Measurements from ENCODE around the gene NRDE2.
"Not testable (repeated sequence)": the region's sequence is repeated elsewhere in the genome, so short reads cannot be mapped to it uniquely, and the experiment has no call there.

NRDE2 gene

GRCh38 chr14:90268420-90268819 is 63.3 kb downstream of the NRDE2 start:
- no peak for DNase-seq

DNA sequence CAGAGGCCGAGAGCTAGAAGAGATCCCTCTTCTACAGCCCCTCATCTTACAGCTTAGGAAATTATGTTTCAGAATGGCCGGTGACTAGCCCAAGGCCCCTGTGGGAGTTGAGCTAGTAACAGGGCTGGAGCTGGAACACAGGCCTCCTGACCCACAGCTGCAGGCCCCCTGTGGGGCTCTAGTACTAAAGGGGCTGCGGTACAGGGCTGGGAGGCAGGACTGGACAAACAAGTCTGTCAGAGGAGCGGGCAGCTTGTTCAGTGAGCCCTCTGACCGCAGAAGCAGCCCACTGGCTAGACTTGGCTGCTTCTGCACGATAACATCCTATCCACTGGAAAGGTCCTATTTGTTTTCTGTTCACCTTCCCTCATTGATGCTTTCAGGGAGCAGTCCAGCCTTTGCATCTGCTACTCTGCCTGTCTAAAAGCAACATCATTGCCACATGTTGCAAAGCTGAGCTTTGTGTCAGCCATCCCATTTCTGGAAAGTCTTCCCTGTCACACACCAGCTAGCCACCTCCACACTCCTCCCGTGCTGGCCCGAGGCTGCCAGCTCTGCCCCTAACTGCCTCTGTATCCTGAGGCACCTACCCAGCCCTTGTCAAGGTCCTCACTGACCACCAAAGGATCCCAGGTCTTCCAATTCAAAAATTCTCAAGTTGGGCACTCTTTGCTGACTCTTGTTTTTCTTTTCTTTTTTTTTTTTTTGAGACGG is 65.1 kb downstream of the NRDE2 start:
- DNase-seq, result no peak

GRCh38 chr14:90263748-90264449 is 67.8 kb downstream of the NRDE2 start:
- no peak for DNase-seq

DNA sequence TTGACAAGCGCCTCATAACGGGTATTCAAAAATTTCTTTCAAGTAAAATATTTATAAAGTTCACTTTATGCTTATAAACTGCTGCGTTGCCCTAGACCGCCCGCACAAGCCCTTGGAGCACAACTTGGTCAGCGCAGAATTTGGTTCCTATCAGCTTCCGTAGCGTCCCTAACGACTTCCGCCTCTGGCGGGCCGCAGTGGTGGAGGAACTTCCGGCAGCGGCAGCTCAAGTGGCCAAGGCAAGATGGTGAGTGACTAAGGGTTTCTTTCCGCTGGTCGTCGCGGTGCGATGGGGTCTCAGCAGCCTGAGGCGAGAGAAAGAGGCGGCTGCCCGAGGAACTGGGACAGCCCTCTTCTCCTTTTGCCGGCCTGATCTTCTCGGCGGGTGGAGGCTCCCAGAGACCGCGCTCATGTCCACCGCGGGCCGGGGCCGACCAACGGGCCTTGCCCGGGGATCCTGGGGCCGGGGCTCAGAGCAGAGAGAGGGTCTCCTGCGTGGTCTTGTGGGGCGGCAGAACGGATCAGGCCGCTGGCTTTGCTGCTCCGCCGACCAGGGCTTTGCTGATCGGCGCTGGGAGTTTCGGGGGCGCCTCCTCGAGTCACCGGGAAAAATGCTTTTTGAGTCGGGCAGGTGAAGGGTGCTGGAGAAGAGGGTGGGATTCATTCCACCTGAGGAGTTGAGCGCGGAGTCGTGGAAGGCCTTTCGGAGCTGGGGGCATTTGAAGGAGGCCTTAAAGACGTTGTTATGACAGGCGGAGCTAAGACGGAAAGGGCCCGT is 75.2 kb downstream of the NRDE2 start, which contains the start of gene PSMC1:
Gene PSMC1, plus strand, starts transcription at position 200 of the 778 bp plus-strand sequence. Its CDS starts 45 bp downstream, at position 245.
- DNase-seq, result peak; percentile 91

DNA sequence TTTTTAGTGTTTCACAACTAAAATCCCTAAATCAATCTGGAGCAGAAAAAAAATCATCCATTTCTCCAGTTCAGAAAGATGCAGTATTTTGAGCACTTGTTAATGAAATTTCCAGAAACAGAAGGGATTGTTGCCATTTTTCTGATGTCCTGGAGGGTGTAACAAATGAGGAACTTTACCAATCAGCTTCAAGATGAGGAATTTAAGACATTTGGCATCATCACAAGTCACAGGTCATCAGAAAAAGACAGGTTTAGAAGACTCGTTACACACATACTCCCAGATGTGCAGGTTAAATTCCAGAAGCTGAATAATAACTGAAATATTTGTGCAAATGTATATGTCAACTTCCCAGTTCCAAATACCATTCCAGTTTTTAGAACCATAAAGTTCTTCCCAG is 75.9 kb downstream of the NRDE2 start:
- DNase-seq, result no peak

DNA sequence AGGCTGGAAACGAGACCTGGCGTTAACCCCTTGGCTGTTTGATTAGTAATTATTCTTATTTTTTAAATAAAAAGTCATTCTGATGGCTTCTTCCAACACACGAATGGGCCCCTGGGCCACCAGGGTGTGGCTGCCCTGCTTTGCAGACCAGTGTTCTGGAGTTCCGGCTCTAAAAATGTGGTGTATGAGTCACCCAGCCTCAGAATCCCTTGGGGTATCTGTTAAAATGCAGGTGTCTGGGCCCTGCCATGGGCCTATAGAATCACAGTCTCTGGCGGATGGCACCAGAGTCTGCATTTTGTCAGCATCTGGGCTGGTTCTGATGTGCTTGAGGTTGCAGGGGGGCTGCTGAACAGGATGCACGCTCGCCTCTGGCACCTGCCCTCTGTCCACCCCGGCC is 77.9 kb downstream of the NRDE2 start:
- no peak for DNase-seq

DNA sequence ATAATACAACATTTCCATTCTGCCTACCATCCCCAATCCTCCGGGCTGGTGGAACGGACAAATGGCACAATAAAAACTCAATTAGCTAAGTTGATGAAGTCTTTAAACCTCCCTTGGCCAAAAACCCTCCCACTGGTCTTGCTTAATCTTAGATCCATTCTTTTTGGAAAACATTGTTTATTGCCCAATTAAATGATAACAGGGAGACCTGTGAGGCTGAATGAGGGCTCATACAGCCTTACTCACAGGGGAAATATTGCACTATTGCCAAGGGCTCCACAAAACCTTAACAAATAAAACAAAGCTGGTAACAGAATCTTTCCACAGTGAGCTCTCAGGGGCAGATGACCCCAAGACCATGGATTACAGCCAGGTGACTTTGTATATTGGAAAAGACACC is 83.1 kb downstream of the NRDE2 start:
- no peak for DNase-seq

DNA sequence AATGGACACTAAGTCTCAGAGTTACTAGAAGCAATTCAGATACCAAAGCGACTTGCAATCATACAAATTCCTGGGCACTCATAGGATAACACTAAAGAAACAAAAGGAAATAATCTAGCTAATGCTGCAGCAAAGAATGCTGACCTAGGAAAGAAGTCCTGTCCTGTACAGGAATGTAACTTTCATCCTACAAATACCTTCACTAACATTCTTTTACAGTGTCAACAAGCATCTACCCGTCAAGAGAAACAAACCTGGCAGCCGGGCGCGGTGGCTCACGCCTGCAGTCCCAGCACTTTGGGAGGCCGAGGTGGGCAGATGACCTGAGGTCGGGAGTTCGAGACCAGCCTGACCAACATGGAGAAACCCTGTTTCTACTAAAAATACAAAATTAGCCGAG is 84.3 kb downstream of the NRDE2 start:
- DNase-seq, result not testable (repeated sequence)

- DNase-seq, result no peak
Measured at GRCh38 chr14:90246936-90247335, 84.8 kb downstream of the NRDE2 start.

DNA sequence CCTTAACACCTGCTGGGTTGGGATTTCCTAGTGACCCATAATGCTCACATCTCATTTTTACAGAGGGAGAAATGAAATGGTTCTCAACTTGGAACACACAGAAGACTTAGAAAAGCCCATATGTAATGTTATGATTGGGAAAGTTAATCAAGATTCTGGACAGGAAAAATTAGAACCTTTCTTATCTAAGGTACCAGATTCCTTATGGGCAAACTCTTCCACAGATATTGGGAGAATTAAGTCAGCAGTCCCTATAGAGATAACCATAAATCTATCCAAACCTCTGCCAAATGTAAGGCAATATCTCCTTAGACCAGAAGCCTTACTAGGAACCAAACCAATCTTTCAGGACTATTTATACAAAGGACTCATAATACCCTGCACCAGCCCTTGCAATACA is 89.3 kb downstream of the NRDE2 start:
- no peak for DNase-seq

- no peak for DNase-seq
Measured at GRCh38 chr14:90239139-90239538, 92.6 kb downstream of the NRDE2 start.

DNA sequence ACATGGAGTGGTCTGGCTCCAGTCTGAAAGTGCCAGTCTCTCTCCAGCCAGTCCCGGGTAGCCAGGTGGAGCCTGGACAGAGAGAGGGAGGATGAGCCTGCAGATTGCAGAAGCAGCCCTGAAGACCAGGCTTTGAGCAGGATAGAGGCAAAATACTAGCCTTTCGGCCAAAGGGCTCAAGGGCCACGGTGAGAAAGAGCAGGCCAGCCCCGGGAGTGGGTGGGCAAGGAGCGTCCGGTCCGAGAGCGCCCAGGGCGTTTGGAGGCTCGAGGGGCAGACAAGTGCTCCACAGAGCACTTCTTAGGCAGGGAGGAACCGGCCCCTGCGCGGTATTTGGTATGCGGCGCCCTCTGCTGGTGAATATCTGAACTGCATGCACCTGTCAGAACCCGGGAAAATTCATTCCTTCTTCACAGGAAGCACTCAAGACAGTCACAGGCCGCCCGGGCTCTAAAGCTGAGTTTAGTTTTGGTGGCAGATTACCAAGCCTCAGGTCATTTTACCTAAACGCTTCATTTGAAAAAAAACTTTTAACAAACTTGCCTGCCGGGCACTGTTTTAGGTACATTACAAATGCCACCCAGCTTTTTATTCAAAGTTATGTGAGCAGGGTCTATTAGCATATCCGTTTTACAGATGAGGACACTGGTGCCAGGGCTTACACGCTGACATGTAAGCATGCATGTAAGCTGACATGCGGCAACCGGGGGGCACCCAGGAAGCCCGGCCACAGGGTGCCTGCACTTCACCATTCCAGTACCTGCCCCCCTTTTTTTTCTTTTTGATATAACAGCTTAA is 96.4 kb downstream of the NRDE2 start:
- peak; percentile 70 for DNase-seq

GRCh38 chr14:90229942-90230341 is 101.8 kb downstream of the NRDE2 start:
- DNase-seq, result not testable (repeated sequence)

DNA sequence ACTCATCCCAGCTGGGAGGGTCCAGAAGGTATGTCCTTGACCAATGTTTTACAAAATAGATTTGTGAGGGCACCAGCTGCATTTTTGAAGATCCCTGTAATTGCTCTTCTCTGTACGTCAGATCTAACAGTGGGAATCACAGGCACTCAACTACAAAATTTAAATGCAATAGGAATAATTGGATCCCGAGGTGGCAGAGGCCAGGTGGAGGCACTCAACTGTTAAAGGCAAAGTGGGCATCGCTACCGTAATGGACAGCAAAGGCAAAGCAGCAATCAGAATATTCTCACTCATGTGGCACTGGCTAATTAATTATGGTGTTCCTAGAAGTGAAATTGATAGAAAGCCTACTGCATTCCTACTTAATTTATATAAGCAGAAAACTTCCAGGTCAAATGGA is 103.3 kb downstream of the NRDE2 start:
- no peak for DNase-seq

Measured in activated naive CD4-positive, alpha-beta T cell treated with Interleukin-2 at 50 U/mL for 16 hours (primary cell).